ENCODE measurements around the gene PPP1R12A.
A peak's percentile ranks its signal among the peaks of the same experiment; 100 is the strongest.

Gene PPP1R12A

GRCh38 chr12:79935624-79936345 lies 888 bp upstream of the PPP1R12A start:
- peak; percentile 36 for DNase-seq

- peak; percentile 48 for DNase-seq
Observed at GRCh38 chr12:79934281-79935020, 446 bp downstream of the PPP1R12A start.

GRCh38 chr12:79933532-79934264 lies 1.2 kb downstream of the PPP1R12A start:
- peak; percentile 8 for DNase-seq

- DNase-seq, result no peak
Observed at GRCh38 chr12:79933043-79933442, 1.9 kb downstream of the PPP1R12A start.

GRCh38 chr12:79932357-79932756 lies 2.5 kb downstream of the PPP1R12A start:
- DNase-seq, result no peak

GRCh38 chr12:79929065-79929464 lies 5.8 kb downstream of the PPP1R12A start:
- no peak for DNase-seq

GRCh38 chr12:79927772-79928474 lies 7.0 kb downstream of the PPP1R12A start:
- peak; percentile 30 for DNase-seq

GRCh38 chr12:79926951-79927350 lies 7.9 kb downstream of the PPP1R12A start:
- no peak for DNase-seq

- peak; percentile 20 for DNase-seq
Observed at GRCh38 chr12:79925492-79925891, 9.4 kb downstream of the PPP1R12A start.

GRCh38 chr12:79921786-79922185 lies 13.1 kb downstream of the PPP1R12A start:
- no peak for DNase-seq

- no peak for DNase-seq
Observed at GRCh38 chr12:79920421-79921238, 14.3 kb downstream of the PPP1R12A start.

- no peak for DNase-seq
Observed at GRCh38 chr12:79919762-79920161, 15.1 kb downstream of the PPP1R12A start.

- no peak for DNase-seq
Observed at GRCh38 chr12:79916826-79917225, 18.1 kb downstream of the PPP1R12A start.

- DNase-seq, result peak; percentile 59
Observed at GRCh38 chr12:79911889-79912656, 22.8 kb downstream of the PPP1R12A start.

GRCh38 chr12:79908366-79908765 lies 26.5 kb downstream of the PPP1R12A start:
- no peak for DNase-seq

GRCh38 chr12:79901506-79901905 lies 33.4 kb downstream of the PPP1R12A start:
- DNase-seq, result no peak

- DNase-seq, result no peak
Observed at GRCh38 chr12:79900951-79901350, 33.9 kb downstream of the PPP1R12A start.

- no peak for DNase-seq
Observed at GRCh38 chr12:79900199-79900598, 34.7 kb downstream of the PPP1R12A start.

- DNase-seq, result peak; percentile 98
Observed at GRCh38 chr12:79897617-79898016, 37.3 kb downstream of the PPP1R12A start.

GRCh38 chr12:79895804-79896203 lies 39.1 kb downstream of the PPP1R12A start:
- DNase-seq, result no peak

- DNase-seq, result peak; percentile 31
Observed at GRCh38 chr12:79895071-79895470, 39.8 kb downstream of the PPP1R12A start.
